Measurements from ENCODE around the gene CIC. TPM values are rescaled to one million over a fixed set of nuclear protein-coding genes. Genes with fewer than 3 reads are reported as not detected.

CIC gene
- total and polyA plus RNA-seq, 10 of the 15 experiments (the other 5 are each of a cell fraction or from before 2014, with no cell fraction given), result 0.18 to 50.6 (median 7.1) TPM

DNA sequence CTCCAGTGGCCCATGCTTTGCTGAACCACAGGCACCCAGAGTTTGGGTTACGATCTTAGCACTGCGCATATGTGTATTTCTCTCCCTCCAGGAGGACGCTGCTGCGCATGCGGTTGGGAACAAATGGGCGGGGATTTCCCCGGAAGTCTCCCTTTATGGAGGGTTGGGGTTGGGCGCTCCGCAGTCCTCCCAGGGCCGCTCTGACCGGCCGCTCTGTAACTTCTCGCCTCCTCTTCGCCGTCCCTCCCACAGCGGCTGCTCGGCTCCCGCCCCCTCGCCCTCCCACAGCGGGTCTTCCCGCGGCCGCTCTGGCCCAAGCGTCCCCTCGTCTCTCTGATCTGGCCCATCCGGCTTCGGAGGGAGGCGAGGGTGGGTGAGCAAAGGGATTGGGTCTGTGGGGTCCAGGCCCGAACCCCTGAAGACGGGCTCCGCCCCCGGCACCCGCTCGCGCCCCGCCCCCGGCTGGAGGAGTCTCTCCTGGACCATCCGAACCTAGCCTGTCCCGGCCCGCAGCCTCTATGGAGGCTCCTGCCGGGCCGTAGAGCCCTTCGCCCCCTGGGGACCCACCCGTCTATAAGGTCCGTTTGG, 56.4 kb downstream of the CIC start, which contains the start of gene MEGF8 (continued):
- TF ChIP-seq NRF1 (conservative IDR thresholded peaks at IDR 0.05; ENCODE audit: low read depth, low read length), result peak; percentile 97
- TF ChIP-seq ZSCAN29 (IDR thresholded peaks at IDR 0.05), result 0 out of 2 replicates have a peak, but pooled peaks have one; percentile 47
- TF ChIP-seq POLR2A (IDR thresholded peaks at IDR 0.05; ENCODE audit: low read depth, low read length), result peak; percentile 85
- TF ChIP-seq TAF1 (IDR thresholded peaks at IDR 0.05; ENCODE audit: borderline replicate concordance, low read depth, low read length), result peak; percentile 80; the same call in 1 of the 2 replicates
- TF ChIP-seq, protein P1, sequence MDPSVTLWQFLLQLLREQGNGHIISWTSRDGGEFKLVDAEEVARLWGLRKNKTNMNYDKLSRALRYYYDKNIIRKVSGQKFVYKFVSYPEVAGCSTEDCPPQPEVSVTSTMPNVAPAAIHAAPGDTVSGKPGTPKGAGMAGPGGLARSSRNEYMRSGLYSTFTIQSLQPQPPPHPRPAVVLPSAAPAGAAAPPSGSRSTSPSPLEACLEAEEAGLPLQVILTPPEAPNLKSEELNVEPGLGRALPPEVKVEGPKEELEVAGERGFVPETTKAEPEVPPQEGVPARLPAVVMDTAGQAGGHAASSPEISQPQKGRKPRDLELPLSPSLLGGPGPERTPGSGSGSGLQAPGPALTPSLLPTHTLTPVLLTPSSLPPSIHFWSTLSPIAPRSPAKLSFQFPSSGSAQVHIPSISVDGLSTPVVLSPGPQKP (IDR thresholded peaks at IDR 0.05; ENCODE audit: low read depth, low read length), result peak; percentile 100
- peak; percentile 59; the same call in 1 of the 2 replicates for TF ChIP-seq CHD2 (IDR thresholded peaks at IDR 0.05; ENCODE audit: borderline replicate concordance, low read depth, low read length)
- TF ChIP-seq, protein P2, sequence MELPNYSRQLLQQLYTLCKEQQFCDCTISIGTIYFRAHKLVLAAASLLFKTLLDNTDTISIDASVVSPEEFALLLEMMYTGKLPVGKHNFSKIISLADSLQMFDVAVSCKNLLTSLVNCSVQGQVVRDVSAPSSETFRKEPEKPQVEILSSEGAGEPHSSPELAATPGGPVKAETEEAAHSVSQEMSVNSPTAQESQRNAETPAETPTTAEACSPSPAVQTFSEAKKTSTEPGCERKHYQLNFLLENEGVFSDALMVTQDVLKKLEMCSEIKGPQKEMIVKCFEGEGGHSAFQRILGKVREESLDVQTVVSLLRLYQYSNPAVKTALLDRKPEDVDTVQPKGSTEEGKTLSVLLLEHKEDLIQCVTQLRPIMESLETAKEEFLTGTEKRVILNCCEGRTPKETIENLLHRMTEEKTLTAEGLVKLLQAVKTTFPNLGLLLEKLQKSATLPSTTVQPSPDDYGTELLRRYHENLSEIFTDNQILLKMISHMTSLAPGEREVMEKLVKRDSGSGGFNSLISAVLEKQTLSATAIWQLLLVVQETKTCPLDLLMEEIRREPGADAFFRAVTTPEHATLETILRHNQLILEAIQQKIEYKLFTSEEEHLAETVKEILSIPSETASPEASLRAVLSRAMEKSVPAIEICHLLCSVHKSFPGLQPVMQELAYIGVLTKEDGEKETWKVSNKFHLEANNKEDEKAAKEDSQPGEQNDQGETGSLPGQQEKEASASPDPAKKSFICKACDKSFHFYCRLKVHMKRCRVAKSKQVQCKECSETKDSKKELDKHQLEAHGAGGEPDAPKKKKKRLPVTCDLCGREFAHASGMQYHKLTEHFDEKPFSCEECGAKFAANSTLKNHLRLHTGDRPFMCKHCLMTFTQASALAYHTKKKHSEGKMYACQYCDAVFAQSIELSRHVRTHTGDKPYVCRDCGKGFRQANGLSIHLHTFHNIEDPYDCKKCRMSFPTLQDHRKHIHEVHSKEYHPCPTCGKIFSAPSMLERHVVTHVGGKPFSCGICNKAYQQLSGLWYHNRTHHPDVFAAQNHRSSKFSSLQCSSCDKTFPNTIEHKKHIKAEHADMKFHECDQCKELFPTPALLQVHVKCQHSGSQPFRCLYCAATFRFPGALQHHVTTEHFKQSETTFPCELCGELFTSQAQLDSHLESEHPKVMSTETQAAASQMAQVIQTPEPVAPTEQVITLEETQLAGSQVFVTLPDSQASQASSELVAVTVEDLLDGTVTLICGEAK (IDR thresholded peaks at IDR 0.05; ENCODE audit: borderline replicate concordance), result 0 out of 2 replicates have a peak, but pooled peaks have one; percentile 48
- TF ChIP-seq SMC3 (IDR thresholded peaks at IDR 0.05; ENCODE audit: borderline replicate concordance, low read length), result peak; percentile 72; the same call in 1 of the 2 replicates
- peak in 1 of 2 experiments; percentile 93; a peak in 2 of 3 replicates for TF ChIP-seq EGR1 (IDR thresholded peaks at IDR 0.05; ENCODE audit: borderline replicate concordance in 1 of 2, low read depth in 2 of 2, low read length in 2 of 2)
- TF ChIP-seq CBX3 (IDR thresholded peaks at IDR 0.05; ENCODE audit: borderline replicate concordance, low read depth), result no peak
- peak; percentile 30; the same call in 1 of the 2 replicates for TF ChIP-seq ZNF207 (IDR thresholded peaks at IDR 0.05; ENCODE audit: borderline replicate concordance)
- TF ChIP-seq ZNF274 (IDR thresholded peaks at IDR 0.05; ENCODE audit: insufficient read depth, insufficient read length), result no peak
- TF ChIP-seq MYC (IDR thresholded peaks at IDR 0.05; ENCODE audit: insufficient read depth, insufficient read length, insufficient replicate concordance, low read length, severe bottlenecking), result no peak
- TF ChIP-seq HDGF (IDR thresholded peaks at IDR 0.05), result peak; percentile 95
- TF ChIP-seq NFYB (IDR thresholded peaks at IDR 0.05; ENCODE audit: insufficient read depth, low read depth, low read length), result no peak
- TF ChIP-seq TBL1XR1 (IDR thresholded peaks at IDR 0.05; ENCODE audit: low read depth, low read length), result peak; percentile 69; the same call in 1 of the 2 replicates
- TF ChIP-seq CREB1 (IDR thresholded peaks at IDR 0.05; ENCODE audit: low read depth), result 0 out of 2 replicates have a peak, but pooled peaks have one; percentile 9
- no peak for TF ChIP-seq ZNF217 (IDR thresholded peaks at IDR 0.05)
- TF ChIP-seq MAX (IDR thresholded peaks at IDR 0.05; ENCODE audit: low read depth, low read length), result peak; percentile 75
- TF ChIP-seq JUND (IDR thresholded peaks at IDR 0.05; ENCODE audit: low read depth, low read length), result 0 out of 2 replicates have a peak, but pooled peaks have one; percentile 30
- TF ChIP-seq CHD1 (IDR thresholded peaks at IDR 0.05; ENCODE audit: low read depth, low read length), result no peak
- peak; percentile 30 to 52; a peak in 2 of 4 replicates for TF ChIP-seq BHLHE40 (IDR thresholded peaks at IDR 0.05; ENCODE audit: borderline replicate concordance in 1 of 2, low read depth in 2 of 2, low read length in 1 of 2)
- TF ChIP-seq CHD4 (IDR thresholded peaks at IDR 0.05), result no peak
- 0 out of 2 replicates have a peak, but pooled peaks have one; percentile 68 for TF ChIP-seq NBN (IDR thresholded peaks at IDR 0.05)
- 0 out of 2 replicates have a peak, but pooled peaks have one; percentile 38 for TF ChIP-seq MEF2A (IDR thresholded peaks at IDR 0.05; ENCODE audit: insufficient read depth, low read depth, low read length)
- no peak for TF ChIP-seq SUZ12 (IDR thresholded peaks at IDR 0.05; ENCODE audit: unreplicated experiment)
- TF ChIP-seq NR2C1 (IDR thresholded peaks at IDR 0.05), result peak; percentile 19; the same call in 1 of the 2 replicates

Data from GM12878 (cell line).